ENCODE results near the gene MT2A.

DNA sequence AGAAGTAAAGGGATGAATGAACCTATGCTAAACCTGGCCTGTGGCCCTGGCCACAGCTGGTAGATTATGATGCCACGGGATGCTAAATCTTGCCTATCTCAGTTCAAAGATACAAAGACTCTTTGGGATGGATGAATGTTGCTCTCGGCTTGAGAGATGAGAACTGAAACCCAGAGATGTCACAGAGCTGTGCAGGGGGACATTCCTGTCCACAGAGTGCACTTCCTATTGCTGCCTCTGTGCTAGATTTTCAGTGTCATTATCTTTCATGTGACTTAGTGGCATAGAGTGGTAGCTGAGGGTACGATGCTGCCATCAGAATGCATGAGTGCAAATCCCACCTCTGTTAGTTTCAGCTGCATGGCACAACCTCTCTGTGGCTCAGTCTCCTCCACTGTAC is 21.8 kb downstream of the MT2A start:
- TF ChIP-seq POLR2A (IDR thresholded peaks at IDR 0.05; ENCODE audit: low read depth, low read length), result no peak
- TF ChIP-seq TAF1 (IDR thresholded peaks at IDR 0.05; ENCODE audit: borderline replicate concordance, low read depth, low read length), result no peak
- TF ChIP-seq POLR2AphosphoS5 (IDR thresholded peaks at IDR 0.05; ENCODE audit: low read depth, low read length), result no peak

All from GM12892 (cell line).